GM19328 (cell line): ENCODE measurements around the gene LCE7A.

Experiments
- ATAC-seq: cut with Tn5 transposase; IDR thresholded peaks from one replicate; pipeline ENCODE4 v1.9.1; 2021; ENCODE audit warnings: mild to moderate bottlenecking, moderate library complexity; ENCODE audit not compliant: unreplicated experiment

LCE7A gene

DNA sequence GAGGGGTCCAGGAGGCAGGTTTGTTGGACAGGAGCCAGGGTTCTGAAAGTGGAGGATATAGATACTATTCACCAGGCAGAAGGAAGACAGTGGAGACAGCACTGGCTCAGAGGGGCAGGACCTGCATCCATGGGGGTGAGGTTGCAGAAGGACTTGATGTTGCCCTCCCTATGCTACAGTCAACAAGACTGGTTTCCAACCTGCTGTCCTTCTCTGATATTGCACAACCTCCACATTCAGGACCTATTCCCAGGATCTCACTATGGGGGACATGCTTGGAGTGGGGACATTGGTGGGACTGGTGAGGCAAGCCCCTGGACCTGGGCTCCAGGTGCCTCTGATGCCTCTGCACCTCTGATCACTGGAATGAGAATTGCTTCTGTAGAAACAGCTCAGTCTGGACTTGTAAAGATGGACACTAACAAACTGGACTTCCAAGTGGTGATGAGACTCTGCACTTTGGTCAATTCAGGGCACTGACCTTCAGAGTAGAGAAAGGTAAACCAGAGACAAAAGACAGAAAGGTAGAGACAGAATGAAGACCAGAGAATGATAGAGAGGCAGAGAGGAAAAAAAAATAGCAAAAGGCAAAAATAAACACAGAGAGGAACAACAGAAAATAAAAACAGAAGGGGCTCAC is 19.9 kb downstream of the LCE7A start:
- no peak for ATAC-seq

DNA sequence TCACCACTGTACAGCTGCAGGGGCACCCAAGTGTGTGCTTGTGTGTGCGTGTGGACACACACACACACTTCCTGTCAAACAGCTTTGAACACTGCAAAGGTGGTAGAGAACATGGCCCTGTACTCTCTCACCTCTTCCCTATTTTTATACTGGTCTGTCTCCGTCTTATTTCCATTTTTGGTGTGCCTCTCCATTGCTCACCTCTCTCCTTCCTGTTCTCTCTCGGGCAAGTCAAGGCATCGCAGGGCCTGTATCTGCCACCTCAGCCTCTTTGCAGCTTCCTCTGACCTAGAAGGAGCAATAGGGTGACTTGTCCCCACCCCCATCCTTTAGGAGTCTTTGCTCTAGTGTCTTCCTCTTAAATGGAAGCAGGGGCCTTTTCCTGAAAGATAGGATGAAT is 20.5 kb downstream of the LCE7A start:
- ATAC-seq: no peak

DNA sequence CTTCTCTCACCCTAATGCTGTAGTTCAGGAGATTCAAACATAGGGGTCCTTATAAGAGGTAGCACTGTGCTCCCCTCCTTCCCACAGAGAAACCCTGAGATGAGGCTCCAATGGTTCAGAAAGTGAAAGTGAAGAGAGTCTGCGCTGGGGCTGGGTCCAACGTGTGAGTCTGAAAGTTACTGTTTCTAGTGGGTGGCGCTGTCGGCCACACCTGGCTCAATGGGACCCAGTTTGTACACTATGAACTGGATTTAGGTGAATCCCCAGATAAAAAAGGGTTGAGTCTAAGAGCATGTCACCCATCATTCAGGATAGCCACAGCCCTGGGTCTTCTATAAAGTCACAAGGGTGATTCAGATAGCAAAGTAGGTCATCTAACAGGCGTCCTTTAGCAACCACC is 21.1 kb downstream of the LCE7A start:
- no peak for ATAC-seq

DNA sequence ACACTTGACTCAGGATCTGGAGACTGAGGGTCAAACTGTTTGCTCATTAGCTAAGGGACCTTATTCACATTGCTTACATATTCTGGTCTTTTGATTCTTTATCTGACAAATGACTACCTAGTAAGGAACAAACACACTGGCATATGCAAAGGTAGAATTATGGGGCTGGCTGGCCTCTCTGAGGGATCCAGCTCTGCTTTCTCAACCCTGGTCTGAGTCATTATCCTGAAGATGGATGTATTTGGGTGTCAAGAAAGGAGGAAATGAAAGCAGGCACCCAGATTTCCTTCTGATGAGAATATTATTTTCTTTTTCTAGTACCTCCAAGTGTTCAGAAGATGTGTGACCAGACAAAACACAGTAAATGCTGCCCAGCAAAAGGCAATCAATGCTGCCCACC is 24.3 kb downstream of the LCE7A start:
- ATAC-seq: no peak

DNA sequence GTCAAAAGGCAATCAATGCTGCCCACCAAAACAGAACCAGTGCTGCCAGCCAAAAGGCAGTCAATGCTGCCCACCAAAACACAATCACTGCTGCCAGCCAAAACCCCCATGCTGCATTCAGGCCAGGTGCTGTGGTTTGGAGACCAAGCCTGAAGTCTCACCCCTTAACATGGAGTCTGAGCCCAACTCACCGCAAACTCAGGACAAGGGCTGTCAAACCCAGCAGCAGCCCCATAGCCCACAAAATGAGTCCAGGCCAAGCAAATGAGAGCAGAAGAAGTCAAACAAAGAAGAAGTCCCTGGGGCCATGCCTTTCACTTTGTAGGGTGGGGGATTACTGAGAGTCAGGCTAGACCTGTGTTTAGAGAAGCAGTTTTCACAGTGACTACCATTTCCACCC is 24.7 kb downstream of the LCE7A start:
- ATAC-seq: no peak

DNA sequence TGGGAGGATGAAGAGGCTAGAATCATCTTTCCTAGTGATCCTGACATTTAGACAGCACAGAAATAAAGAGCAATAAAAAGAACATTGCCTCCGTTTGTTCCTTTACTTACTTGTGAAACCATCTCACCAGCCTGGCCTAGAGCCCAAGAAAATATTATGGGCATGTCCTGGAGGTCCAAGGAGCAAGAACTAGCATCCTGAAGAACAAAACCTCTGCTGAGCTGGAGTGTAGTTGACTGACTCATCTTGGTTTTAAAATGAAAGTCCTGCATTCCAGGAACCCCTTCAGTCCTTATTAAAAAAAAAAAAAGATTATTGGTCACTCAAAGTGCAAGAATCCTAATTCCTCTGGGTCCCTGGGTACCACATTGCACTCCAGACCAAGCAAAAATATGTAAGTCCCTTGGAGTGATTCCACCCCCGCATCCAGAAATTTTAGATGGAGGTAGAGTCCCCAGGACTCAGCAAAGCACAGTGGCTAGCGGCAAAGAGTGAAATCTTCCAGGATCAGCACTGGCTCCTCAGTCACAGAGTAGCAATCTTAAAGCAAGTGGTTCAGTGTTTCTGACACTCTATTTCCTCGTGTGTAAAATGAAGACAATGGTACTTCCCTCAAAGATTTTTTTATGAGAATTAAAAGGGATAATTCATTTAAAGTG is 25.3 kb downstream of the LCE7A start:
- no peak for ATAC-seq

DNA sequence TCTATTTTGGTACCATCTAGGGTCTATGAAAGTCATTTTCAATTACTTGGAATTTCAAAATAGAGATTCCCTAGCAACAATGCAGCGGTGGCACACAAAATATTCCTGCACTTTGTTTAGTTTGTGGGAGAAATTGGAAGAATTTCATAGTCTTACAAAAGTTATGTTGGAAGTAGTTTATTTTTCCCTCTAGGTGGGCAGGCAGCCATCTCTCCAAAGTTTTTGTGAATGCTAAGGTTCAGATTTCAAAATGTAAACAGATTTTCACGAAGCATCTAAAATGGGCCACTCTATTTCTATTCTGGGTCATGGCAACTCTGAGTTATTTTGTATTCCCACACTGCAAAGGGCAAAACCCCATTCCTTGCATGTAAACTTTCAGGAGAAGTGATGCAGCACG is 26.3 kb downstream of the LCE7A start:
- ATAC-seq: no peak

DNA sequence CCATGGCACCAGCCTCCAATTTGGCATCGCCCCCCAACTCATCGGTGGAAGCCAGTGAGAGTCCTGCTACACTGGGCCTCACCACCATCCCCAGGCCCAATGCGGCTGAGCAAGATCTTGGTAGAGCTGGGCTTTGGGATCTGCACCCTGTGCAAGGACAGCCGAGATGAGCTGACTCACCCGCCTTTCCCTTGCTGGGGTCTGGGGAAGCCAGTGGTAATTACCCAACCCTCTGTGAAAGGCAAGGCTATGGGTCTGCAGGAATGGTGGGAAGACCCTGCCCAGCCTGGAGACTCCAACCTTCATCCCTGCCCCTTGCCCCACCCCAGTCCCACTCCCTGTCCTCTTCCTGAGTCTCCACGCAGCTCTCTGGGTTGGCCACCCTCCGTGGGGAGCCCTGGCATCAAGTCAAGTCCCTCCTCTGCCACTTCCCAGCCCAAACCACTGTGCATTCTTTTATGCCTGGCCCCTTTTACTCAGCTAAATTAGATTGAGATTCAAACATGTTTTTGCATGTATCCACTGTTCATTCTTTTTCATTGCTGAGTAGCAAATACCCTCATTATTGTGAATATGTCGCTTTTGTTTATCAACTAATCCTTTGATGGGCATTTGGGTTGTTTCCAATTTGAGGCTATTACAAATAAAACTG is 27.1 kb downstream of the LCE7A start:
- no peak for ATAC-seq

DNA sequence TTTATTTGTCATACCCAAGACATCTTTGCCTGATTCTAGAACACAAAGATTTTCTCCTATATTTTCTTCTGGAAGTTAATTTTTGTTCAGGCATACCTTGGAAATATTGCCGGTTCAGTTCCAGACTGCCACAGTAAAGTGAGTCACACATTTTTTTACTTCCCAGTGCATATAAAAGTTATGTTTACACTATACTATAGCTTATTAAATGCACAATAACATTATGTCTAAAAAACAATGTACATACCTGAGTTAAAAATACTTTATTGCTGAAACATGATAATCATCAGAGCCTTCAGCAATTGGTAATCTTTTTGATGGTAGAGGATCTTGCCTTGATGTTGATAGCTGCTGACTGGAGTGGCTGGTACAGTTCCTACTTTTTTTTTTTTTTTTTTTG is 28.3 kb downstream of the LCE7A start:
- ATAC-seq: no peak

DNA sequence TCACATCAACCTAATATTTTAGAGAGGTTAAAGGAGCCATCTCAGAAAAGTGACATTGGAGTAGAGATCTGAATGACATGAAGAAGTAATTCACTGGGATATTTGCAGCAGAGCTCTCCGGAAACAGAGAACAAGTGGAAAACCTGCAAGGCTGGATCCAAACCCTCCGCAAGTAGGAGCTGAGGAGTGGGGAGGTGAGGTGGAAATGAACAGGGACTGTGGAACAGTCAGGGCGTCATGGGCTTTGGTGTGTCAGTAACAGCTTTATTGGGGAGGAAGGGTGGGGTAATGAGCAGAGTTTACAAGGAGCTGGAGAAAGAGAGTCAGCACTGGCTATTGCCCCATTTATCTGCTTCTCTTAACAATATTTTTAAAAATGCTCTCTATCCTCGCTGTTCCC is 39.2 kb downstream of the LCE7A start:
- ATAC-seq: no peak

DNA sequence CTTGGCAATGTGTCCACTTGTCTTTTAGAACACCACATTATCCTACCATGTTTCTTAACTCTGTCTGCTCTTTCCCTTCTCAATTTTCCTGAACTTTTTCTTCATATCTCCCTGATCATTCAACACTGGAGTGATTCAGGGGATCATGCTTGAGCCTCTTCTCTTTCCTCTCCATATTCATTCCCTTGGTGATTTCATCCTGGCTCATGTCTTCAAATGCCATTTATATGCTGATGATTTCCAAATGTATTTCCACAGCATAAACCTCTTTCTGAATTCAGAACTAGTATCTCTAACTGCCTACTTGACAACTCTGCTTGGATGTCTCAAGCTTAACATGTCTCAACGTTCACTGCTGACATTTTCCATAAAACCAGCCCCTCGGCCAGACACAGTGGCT is 40.1 kb downstream of the LCE7A start:
- ATAC-seq: no peak

DNA sequence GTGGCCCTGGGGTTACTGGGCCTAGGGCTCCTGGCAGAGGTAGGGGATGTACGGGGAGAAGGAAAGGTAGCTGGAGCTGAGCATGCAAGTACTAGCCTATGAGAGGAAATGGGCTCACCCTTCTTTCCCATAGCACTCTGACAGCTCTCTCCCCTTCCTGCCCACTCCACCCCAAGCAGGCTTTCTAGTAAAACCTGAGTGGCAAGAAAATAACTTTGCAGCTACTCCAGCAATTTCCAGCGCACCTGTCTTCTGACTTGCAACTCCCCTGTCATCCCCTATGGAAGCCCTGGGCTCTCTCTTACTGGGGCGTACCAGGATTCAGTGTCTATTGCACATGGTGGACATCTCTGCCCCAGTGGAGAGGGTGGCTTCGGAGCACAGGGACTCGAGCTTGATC is 41.8 kb downstream of the LCE7A start:
- no peak for ATAC-seq

DNA sequence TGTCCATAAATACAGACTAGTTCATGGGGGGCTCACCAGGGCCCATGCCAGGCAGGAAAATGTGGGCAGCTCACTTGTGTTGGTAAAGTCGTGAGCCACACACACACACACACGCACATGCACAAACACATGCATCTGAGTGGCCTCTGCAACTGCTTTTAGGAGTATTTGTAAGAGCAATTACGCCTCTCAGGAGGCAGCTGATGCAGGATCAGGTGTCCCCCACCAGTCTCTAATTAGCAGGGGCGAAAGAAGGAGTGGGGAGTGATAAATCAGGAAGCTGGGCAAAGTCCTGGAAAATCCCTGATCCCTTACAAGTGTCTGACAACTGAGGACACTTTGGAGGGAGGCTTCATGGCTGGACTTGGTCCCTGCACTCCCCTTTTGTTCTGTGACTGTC is 42.8 kb downstream of the LCE7A start:
- ATAC-seq: no peak

DNA sequence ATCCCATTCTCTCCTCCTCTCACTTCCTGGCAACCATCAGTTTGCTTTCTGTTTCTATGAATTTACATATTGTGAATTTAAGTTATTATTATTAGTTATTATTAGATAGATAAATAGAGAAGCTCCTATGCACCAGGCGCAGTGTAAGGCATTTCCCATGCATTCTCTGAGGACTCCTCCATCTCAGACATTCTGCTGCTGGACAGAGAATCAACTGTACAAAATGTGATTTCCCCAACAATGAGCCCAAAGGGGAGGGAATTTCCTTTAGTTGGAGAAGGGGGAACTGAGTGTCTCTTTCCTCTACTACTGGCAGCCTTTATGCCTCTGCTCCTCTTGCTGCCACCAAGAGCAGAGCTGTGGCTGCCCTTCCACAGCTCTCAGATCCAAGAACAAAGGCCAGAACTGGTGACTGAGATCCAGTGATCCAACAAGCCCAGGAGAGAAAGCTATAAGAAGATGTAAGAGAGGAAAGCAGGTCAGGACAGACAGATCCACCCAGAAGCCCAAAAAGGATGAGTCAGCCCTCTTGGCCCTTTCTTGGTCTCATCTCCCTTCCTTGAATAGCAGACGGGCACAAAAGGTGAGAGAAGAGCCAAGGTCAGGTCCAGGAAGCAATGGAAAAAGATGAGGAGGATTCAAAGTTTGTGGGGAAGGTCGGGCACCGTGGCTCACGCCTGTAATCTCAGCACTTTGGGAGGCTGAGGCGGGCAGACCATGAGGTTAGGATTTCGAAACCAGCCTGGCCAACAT is 45.1 kb downstream of the LCE7A start:
- ATAC-seq: no peak

DNA sequence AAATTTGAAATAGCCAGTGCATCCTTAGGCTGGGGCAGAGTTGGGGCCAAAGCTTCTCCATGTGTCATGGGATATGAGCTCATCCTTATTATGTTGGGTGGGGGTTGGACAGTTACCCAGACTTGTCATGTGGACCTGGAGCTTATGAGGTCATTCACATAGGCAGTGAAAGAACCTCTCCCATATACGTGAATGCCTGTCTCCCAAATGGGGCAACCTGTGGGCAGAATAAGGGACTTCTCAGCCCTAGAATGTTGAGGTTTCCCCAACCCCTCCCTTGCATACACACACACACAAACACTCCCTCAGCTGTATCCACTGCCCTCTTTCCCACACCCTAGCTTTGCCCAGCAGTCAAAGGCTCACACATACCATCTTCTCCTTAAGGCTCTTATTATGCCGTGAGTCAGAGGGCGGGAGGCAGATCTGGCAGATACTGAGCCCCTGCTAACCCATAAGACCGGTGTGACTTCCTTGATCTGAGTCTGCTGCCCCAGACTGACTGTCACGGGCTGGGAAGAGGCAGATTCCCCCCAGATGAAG is 46.3 kb downstream of the LCE7A start:
- no peak for ATAC-seq

DNA sequence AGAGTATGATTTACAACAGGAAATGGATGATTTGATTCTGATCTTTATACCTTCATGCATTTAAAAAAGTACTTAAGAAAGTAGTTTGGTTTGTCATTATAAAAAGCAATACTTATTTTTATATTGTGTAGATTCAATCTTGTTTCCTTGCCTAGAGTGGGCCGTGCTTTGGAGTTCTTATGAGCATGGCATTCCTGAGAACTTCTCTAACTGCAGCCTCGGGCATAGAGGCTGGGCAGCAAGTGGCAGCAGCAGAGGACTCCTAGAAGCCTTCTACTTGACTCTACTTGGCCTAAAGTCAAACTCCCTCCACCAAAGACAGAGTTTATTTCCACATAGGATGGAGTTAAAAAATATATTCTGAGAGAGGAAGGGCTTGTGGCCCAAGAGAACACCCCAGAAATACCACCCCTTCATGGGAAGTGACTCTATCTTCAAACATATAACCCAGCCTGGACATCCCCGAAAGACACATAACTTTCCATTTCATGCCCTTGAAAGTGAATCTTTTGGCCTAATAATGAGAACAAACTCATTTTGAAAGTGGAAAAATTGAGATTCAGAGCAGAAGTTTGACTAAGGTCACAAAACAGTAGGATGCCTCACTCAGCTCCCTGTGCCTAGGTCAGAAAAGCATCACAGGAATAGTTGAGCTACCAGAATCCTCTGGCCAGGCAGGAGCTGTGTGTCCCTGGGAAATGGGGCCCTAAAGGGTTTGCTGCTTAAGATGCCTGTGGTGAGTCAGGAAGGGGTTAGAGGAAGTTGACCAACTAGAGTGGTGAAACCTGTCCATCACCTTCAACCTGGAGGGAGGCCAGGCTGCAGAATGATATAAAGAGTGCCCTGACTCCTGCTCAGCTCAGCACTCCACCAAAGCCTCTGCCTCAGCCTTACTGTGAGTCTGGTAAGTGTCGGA is 48.1 kb downstream of the LCE7A start, which contains the start of gene IVL:
Gene IVL (plus strand): TSS at position 861 of the 916 bp plus-strand sequence. CDS start 1,252 bp downstream, outside the sequence.
- no peak for ATAC-seq

DNA sequence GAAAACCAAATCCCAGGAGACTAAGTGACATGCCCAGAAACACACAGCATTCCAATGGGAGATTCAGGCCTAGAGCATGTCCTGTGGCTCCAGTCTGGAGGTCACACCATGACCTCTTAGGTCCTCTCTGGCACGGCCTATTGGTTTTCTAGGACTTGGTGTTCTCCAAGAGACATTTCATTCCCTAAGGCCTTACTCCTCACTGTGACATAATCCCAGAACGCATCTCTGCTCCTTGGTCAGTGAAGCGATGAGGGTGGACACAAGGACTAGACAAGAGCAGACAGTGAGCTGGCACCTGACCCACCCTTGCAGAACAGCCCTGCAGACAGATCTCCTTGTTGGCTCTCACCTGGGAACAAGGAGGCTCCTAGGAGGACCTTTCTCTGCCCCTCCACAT is 49.4 kb downstream of the LCE7A start:
- no peak for ATAC-seq
